GM18867 (cell line): ENCODE measurements around the gene NATD1.

Experiments
- ATAC-seq: cut with Tn5 transposase; IDR thresholded peaks from one replicate; pipeline ENCODE4 v1.9.1; 2021; ENCODE audit warnings: mild to moderate bottlenecking, moderate library complexity; ENCODE audit not compliant: unreplicated experiment

The NATD1 gene

DNA sequence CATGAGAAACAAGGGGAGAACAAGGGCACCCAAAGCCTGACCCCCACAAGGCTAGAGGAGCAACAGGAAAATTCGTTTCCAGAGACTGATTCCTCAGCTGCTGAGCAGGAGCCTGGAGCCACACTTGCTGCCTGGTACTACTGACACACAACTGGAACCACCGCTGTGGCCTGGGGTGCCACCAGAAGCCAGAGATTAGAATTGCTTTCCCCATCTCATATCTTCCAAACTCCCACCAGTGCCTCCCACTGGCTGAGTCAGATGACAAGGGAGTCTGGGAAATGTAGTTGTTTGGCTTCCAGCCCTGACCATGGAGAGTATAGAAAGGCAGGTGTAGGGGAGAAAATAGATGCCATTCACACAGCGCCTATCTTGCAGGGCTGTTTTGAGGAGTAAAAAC is 35.1 kb downstream of the NATD1 start:
- ATAC-seq, result no peak

DNA sequence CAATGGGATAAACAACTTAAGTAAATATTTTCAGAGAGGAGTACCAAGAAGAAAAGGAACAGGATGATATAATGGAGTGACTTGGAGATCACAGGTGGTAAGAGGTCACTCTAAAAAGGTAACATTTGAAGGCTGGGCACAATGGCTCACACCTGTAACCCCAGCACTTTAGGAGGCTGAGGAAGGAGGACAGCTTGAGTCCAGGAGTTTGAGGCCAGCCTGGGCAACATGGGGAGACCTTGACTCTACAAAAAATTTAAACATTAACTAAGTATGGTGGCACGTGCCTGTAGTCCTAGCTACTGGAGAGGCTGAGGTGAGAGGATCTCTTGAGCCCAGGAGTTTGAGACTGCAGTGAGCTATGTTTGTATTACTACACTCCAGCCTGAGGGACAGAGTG is 35.9 kb downstream of the NATD1 start:
- ATAC-seq, result no peak

DNA sequence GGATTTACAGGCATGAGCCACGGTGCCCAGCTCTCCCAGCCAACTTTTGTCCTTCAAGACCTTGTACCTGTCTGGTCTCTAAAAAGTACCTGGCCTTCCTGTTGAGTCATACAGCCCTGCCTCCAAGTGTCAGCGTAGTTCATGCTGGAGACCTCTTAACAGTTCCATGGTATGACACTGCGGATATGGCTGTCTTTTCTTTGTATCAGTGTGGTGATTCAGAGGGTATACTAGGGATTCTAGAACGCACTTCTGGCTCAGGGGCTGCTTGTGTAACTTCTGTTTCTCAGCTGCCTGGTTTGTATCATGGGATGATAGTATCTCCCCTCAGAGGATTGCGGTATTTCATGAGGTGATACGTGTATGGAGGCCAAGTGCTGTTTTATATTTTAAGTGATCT is 37.3 kb downstream of the NATD1 start:
- no peak for ATAC-seq

DNA sequence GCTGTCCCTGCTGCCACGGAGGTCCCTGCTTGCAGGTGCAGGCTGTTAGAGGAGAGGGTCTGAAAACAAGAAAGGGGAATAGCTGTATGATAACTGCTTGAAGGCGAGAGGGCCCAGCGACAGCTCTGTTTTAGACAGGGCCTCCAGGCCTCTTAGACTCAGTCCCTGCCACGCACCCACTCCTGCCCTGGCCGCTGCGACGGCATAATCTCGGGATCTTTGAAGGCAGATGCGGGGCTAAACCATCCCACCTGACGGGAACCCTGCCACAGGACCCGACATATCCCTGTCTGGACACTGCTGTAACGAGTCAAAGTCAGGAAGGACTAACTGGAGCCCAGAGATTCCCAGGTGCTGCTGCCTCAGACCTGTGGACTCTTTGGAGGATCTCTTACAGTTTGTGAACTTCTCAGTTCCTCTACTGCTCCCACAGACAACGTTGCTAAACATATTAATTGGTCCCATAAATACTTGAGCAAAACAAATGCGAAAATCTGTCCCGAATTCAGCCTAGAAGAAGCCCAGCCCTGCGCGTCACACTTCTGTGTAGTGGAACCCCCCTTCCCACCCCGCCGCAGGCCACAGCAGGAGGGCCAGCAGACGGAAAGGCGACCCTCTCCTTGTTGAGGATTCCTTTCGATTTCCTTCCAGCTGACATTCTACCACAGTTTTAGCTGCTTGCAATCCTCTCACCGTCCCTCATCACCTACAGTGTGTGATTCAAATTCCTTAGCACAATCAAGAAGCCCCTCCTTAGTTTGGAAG is 38.3 kb downstream of the NATD1 start:
- peak; percentile 18 for ATAC-seq

DNA sequence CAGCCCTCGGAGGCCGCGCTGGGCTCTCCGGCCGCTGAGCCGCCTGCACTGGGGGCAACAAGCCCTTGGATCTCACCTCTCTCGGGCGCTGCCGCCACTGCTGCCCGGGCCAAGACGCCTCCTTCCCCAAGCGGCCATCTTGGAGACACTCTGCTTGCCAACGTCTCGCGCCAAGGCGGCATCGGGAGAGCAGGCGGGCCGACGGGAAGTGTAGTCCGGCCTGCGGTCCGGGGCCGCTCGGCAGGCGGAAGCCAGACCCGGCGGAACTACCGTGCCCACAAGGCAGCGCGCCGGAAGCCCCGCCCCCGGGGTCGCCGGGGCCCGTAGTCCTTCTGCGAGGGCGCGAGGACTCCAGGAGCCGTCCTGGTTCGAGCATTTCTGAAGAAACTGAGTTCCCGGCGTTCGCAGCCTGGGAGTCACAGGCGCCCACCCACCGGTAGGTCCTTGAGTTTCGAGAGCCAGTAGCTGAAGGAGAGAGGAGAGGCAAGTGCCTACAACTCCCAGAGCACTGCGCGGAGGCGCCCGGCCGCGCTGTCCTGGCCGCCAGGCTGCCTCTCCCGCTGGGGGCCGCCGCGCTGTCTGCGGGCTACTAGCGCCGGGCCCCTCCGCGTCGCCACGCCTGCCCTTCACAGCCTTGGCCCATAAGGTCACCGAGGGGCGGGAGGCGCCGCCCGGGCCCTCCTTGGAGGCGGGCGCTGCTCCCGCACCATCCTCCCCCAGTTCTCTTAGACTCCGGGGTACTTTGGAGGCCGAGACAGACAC is 39.0 kb downstream of the NATD1 start, which contains the start of gene TMEM11:
Gene TMEM11 (minus strand): TSS at position 147 of the 762 bp plus-strand sequence. CDS start 9 bp downstream, at position 138.
- peak; percentile 84 for ATAC-seq

DNA sequence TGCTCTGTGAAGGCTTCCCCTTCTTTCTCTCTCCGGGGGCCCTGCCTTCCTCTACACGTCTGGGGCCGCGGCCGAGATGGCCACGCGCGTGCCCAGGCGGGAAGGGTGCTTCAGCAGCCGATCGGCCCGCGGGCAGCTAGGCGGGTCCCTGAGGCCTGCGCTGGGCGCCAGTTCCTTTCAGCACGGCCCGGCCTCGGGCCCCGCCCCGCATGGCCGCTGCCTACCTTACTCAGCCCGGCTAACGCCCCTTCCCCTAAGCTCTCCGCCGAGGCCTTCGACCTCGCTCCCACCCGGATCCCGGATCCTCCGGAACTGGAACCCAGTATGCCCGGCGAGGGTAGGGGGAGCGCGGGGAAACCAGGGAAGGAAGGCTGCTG is 39.6 kb downstream of the NATD1 start:
- peak; percentile 17 for ATAC-seq

DNA sequence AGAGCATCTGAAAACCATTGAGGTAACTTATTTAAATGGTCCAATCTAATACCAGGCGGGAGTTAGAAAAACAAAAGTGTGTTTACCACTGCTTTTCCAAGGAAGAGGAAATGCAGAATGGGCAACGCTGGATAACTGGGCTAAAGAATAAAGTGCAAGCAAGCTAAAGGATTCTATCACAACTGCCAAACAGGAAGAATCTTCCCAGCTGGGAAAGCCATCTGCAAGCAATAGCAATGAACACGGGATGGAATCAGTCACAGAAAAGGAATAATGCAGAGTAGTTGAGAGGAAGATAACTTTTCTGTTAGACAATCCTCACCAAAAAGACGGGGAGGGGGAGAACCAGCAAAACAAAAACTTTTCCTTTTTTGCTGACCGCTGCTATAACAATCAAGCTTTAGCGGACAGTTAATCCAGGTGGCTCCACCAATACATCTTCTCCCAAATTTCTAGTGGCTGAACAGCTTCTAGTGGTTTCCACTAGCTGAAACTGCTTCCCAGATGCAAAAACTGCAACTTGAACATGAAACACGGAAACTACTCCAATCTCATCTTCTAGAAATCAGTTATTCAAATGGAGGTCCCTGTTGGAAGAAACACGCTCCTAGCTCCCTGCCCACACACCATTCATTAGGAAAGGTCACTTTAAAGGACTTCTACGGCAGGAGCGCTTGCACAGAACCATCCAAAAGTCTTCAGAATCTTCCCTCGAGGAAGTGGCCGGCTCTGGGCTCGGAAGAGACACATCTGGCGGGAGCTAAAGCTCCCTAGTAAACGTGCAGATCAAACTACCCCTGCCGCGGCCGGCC is 40.2 kb downstream of the NATD1 start:
- ATAC-seq, result no peak

DNA sequence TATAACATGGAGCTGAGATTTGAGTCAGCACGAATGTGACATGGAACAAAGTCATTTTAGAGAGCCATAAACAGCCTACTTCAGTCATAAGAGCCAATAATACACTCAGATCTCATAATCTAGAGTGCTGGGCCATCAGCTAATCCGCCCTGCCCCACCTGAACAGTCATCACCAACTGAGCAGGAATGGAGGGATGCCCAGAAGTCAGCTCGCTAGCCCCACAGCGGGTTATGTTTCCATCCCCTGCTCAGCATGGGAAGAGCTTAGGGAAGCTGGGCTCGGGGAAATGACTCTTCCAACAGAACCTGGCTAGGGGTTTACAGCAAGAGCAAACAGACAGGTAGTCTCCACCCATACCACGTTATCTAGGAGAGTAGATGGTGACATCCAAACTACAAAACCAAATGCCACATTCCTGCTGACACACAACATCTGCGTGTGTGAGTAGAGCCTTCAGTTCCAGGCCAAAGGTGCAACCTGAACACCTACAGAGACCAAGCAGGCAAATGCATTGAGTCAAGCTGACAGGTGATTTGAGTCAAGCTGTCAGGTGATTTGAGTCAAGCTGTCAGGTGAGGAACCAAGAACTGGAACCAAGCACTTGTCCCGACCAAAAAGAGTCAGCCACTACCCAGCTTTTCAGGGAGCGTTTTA is 41.3 kb downstream of the NATD1 start:
- no peak for ATAC-seq

DNA sequence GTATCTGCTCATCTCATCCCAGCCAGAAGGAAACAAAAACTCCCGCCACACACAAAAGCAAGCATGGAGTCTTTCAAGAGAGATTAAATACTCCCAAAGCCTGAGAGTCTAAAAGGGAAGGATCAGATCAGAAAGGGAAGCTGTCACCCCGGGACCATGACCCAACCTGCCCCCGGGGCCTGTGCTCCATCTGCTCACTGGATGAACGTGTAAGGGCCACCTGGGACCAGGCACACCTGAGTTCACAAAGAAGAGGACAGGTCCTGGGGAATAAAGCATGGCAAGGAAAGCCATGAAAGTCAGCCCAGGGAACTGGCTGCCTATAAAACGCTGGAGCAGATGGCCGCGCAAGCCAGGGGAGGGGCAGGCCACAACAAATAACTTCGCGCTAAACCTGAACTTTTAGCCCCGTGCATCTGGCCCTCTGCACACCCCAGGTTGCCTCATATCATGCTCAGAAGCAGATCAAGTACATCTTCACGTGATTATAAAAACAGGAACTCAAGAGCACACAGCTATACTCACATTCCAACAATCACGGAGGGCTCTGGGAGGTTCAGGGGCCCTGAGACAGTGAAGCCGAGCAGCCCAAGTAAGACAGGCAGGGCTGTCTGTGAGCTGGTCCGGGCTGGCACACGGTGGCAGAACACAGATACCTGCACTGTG is 42.7 kb downstream of the NATD1 start:
- ATAC-seq, result no peak

DNA sequence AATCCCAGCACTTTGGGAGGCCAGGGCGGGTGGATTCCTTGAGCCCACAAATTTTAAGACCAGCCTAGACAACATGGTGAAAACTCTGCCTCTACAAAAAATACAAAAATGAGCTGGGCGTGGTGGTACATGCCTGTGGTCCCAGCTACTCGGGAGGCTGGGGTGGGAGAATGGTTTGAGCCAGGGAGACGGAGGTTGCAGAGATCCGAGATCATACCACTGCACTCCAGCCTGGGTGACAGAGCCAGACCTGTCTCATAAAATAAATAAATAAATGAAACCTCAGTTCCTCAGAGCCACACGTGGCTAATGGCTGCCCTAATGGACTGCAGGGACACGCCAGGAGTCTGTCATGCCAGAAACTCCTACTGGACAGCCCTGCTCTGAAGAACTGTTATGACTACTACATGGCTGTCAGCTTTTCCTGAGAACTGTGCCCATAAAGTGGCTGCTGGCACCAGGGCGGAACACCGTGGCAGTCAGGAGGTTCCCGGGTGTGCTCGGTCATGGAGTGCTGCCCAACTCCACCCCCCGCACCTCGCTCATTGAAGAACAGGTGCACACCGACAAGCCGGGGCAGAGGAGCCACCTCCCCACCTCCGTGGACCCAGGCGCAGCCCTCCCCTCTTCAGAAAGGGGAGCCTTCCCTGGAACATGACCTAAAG is 43.6 kb downstream of the NATD1 start:
- ATAC-seq, result no peak

DNA sequence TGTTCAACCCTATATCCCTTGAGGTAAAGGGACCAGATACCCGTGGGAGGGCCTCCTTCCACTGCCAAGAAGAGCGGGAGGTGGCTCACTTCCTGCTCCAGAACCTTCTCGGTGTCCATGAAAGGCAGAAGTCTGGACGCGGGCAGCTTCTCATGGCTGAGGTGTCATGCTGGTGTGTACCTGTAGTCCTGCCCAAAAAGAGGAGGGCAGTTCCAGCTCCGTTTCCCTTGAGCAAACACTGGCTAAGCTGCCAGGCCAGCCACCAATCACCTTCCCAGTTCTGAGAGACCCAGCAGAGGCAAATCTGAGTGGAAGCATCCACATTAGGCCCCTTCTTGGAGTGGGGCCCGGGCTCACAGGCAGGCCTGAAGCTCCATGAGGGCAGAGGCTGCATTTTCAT is 44.9 kb downstream of the NATD1 start:
- ATAC-seq, result no peak

DNA sequence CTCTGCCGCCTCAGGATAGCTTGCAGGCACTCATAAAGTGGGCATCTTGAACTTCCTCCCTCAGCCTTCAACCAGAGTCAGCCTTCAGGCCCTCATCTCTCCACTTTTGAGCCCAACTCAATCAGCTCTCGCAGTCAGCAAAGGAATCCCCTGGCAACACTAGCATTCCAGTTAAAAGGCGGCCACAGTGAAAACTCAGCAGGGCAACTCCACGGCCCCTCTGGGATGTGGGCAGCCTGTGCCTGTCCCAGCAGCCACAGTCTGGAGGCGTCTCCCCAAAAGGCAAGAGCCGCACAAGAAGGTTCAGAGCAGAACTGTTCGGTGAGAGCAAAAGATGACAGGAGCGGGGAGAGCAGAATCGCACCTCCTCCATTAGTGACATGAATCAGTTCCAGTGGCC is 48.3 kb downstream of the NATD1 start:
- ATAC-seq, result no peak

DNA sequence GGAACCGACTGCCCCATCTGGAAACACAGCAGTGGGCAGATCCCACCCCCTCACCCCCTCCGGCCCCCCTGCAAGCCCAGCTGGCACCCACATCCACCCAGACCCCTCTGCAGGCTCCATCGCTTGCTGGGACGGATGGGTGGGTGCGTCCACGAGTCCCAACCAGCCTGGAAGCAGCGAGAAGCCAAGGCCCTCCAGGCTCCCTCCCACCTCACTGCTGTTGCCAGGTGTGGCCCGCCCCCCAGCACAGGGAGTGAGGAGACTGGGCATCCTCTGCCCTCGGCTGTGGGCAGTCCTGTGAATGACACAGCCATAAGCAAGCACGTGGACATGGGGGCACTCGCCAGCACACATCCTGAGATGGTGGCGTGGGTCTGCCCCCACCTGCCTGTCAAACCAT is 50.7 kb downstream of the NATD1 start:
- ATAC-seq, result no peak

DNA sequence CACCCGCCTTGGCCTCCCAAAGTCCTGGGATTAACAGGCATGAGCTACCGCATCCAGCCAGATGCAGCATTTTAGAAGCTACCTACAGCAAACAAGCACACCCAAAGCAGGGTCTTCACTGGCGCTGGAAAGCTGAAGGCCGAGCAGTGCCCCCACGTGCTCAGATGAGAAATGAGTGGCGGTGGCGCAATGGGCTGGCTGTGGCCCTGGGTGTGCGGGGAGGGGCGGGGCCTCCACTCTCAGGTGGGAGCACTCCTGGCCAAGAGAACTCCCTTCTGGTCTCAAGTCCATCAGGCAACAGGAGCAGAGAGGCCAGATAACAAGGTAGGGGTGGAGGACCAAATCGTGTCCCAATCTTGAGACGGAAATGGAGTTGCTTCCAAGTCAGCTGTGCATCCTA is 51.3 kb downstream of the NATD1 start:
- no peak for ATAC-seq

DNA sequence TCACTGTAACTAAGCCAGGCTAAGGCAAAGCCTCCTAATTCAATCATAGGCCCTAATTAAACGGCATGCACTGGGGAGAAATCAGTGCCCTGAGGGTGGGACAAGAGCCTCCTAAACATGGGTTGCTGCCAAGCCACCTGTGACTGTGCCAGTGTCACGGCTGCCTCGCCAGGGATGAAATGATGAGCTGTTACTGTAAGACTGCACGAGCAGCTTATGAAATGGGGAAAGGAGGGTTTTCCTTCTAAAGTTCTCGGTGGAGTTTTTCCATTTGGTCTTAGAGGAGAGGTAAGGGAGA is 52.0 kb downstream of the NATD1 start:
- ATAC-seq, result no peak

DNA sequence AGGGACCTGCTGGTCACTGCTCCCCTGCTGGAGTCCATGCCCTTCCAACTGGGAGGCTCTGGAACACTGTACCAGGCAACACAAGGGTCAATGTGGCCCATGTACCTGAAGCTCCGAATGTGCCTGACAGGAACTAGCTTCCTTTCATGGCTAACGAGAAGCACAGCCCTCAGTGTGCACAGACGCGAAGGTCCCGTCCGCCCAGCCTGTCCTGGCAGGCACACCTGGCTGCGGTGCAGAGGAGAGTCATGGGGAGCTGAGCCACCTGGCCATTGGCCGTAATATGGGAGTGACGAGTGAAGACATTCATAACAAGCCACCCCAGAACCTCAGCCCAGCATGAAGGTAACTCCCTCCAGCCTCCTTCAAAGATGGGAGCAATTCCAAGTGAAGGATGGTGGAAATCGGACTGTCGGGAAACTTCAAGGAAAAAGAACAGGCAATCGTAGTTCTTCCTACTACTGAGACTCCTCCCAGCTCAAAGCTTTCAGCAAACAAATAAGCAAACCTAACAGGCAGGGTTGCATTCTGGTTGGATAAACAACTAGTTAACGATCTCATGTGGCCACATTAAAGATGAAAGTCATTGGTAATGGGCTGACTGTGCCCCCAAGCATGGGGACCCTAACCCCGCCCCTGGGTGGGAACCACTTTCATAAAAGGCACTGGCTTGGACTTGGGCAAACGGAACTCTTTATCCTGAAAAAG is 52.5 kb downstream of the NATD1 start:
- ATAC-seq, result no peak

DNA sequence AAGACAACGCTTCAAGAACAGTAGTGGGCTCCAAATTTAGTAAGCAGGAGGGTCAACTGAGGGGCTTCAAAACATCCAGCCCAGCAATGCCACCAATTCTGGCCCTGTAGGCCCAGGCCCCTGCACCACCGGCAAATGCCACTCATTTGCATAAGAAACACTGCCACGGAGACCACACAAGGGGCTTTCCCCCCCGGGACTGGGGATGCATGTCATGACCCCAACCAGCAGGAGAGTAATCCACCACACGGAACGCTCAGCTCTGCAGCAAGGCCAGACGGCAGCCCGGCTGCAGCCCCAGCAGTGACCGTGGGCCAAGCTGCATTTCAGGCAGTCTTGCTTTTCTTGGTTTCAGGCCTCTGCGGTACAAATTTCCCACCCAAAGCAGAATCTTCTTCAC is 53.4 kb downstream of the NATD1 start:
- ATAC-seq, result no peak

DNA sequence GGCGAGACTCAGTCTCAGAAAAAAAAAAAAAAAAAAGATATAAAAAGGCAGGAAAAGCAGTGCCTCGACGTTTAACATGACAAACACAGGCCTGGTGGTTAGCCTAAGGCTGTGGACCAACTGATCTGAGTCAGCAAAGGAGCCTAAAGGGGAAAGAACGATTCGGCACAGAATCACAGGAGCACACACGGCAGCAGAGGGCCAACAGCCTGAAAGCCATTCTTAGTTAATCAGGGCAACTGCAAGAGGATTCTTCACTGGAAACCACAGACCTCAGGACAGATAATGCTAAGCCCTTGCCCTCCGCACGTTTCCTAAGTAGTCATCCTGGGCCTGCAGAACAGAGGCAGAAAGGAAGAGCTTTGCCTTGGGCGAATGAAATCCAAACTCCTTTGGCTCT is 53.9 kb downstream of the NATD1 start:
- ATAC-seq, result no peak

DNA sequence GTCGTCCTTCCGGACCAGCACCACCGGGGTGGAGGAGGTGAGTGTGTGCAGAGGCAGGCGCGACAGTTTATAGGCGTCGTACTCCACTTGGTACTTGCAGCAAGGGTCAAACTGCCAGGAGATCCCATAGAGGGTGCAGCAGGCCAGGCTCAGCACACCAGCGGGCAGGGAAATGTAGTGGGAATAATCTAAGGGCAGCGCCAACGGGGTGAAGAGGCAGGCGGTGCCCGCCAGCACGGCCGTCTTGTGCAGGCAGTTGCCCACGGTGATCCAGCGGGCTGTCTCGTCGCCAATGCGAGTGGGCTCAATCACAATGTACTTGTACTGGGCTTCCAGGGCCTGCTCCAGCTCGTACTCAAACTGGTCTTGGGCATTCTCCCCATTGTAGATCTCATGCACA is 54.8 kb downstream of the NATD1 start:
- no peak for ATAC-seq

DNA sequence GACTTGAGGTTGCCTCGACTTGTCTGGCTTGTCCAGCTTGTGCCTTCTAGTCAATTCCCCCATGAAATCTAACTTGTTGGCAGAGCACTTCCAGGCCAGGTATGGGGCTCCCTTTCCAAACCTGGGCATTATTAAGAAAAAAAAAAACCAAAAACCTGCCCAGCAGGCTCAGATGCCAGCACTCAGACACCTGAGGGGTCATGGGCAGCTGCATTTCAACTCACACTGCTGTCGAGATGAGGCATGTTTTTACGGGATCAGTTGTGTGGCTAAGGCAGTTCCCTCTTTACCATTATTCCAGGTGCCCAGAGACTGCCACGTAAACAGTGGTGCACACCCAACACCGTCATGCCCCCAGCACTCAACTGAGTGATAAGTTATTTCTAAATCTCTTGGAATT is 57.1 kb downstream of the NATD1 start:
- no peak for ATAC-seq
